Endothelial cell of umbilical vein (primary cell): ENCODE results near the gene CST3.

Experiments
- CTCF ChIP-seq, 2 donors: IDR thresholded peaks; 1 replicate in 1 of 2; 2 replicates in 1 of 2; pipeline ENCODE4 v1.5.1; 2011; ENCODE audit warnings: low read length in 2 of 2, mild to moderate bottlenecking in 2 of 2, moderate library complexity in 2 of 2, control low read depth in 1 of 2, inconsistent platforms in 1 of 2, low read depth in 1 of 2; ENCODE audit not compliant: insufficient read depth in 1 of 2; ENCODE audit errors: extremely low read depth in 1 of 2
- POLR2A ChIP-seq: IDR thresholded peaks from 2 replicates; pipeline ENCODE4 v1.6.1; 2012; ENCODE audit warnings: low read depth, mild to moderate bottlenecking, control low read depth, low read length
- POLR2AphosphoS5 ChIP-seq: IDR thresholded peaks from 2 replicates; pipeline ENCODE4 v1.6.1; 2012; ENCODE audit warnings: low read depth, mild to moderate bottlenecking, control low read depth, low read length, moderate library complexity; ENCODE audit not compliant: insufficient read depth

GRCh38 chr20:23652926-23653325, 15.2 kb upstream of the CST3 start:
- TF ChIP-seq CTCF (IDR thresholded peaks at IDR 0.05; ENCODE audit: extremely low read depth in 1 of 2, insufficient read depth in 1 of 2, low read depth in 1 of 2, low read length in 2 of 2): no peak
- no peak for TF ChIP-seq POLR2A
- no peak for TF ChIP-seq POLR2AphosphoS5
